AG09309 (cell line): ENCODE measurements around the gene ITGAV.

Experiments
- DNase-seq: peaks from one replicate; pipeline ENCODE4 v3.0.0-alpha.2; 2010; ENCODE audit warnings: low read depth
- H3K4me3 ChIP-seq: 2 replicates; pipeline ENCODE4 v1.5.1; 2011; ENCODE audit warnings: mild to moderate bottlenecking, low read depth, low read length, moderate library complexity; ENCODE audit not compliant: control insufficient read depth
- TF ChIP-seq, protein P1 (sequence below): IDR thresholded peaks from 2 replicates; pipeline ENCODE4 v1.5.1; 2011; ENCODE audit warnings: mild to moderate bottlenecking, low read depth, low read length, inconsistent platforms; ENCODE audit not compliant: insufficient read depth, control insufficient read depth; ENCODE audit errors: missing control alignments

ITGAV gene

DNA sequence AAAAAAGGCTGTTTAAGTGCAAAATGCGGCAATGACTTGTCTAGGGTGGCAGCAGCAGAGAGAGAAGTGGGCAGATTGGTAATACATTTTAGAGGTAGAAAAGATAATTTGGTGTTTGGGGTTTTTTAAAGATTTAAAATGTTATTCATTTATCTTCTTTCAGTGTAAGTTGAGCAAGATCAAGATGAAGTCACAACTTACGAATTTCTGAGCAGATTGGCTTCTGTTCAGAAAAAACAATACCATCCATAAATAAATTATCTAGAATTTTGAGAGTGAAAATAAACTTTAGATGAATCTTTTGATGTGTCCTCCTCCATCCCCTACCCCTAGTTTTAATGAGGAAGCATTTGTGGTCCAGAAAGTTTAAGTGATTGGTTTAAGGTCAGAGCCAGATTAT, 56.1 kb downstream of the ITGAV start:
- no peak for DNase-seq
- TF ChIP-seq, protein P1, sequence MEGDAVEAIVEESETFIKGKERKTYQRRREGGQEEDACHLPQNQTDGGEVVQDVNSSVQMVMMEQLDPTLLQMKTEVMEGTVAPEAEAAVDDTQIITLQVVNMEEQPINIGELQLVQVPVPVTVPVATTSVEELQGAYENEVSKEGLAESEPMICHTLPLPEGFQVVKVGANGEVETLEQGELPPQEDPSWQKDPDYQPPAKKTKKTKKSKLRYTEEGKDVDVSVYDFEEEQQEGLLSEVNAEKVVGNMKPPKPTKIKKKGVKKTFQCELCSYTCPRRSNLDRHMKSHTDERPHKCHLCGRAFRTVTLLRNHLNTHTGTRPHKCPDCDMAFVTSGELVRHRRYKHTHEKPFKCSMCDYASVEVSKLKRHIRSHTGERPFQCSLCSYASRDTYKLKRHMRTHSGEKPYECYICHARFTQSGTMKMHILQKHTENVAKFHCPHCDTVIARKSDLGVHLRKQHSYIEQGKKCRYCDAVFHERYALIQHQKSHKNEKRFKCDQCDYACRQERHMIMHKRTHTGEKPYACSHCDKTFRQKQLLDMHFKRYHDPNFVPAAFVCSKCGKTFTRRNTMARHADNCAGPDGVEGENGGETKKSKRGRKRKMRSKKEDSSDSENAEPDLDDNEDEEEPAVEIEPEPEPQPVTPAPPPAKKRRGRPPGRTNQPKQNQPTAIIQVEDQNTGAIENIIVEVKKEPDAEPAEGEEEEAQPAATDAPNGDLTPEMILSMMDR: no peak
- H3K4me3 ChIP-seq: no peak overlapping the region

DNA sequence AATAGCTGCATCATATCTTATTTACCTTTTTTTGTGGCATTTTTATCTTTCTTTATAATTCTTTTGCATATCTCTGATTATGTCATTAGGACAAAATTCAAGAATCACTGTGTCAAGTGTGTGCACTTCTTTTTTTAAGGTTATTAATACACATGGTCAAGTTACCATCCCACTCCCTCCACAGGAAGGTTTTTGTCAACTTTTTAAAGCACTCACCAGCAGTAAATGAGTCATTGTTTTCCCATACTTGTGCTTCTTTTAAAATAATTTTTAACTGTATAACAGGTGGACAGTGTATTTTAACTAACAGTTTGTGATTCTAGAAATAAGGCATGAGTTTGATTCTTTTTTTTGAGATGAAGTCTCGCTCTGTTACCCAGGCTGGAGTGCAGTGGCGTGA, 58.3 kb downstream of the ITGAV start:
- no peak for DNase-seq
- TF ChIP-seq, protein P1: no peak
- H3K4me3 ChIP-seq: no peak overlapping the region

DNA sequence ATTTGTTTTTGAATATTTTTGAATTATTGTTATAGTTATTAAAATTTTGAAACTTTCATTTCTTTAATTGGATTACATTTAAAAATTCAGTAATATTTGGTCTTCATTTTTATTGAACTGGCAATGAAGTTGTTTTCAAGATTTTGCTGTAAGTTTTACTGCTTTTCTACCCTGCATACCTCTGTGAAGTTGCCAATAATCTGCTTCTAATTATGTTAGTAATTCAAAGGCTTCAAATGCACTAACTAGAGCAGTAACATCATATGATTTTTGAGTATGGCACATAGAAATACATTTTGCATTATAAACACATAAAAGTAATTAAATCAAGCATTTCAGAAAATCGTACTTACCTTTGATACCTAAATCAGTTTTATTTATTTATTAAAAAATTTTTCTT, 63.7 kb downstream of the ITGAV start:
- peak; percentile 13 for DNase-seq
- TF ChIP-seq, protein P1: no peak
- H3K4me3 ChIP-seq: no peak overlapping the region

DNA sequence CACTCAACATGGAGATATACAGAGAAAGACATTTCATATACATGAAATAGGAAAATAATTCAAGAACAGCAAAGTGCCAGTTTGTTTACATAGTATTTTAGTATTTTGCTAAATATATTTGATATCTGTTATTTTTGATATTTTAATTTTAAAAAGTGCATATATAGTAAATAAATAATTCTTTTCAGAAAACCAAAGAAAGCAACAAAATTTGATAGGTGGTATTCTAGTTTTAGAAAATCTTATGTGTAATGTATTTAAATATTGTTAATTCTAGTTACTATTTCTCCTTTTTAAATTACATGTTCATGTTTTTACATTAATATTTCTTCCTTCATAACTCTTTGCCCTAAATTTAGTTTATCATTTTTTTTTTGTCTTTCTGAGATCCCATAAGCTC, 69.5 kb downstream of the ITGAV start:
- TF ChIP-seq, protein P1: no peak
- H3K4me3 ChIP-seq: no peak overlapping the region
- no peak for DNase-seq

DNA sequence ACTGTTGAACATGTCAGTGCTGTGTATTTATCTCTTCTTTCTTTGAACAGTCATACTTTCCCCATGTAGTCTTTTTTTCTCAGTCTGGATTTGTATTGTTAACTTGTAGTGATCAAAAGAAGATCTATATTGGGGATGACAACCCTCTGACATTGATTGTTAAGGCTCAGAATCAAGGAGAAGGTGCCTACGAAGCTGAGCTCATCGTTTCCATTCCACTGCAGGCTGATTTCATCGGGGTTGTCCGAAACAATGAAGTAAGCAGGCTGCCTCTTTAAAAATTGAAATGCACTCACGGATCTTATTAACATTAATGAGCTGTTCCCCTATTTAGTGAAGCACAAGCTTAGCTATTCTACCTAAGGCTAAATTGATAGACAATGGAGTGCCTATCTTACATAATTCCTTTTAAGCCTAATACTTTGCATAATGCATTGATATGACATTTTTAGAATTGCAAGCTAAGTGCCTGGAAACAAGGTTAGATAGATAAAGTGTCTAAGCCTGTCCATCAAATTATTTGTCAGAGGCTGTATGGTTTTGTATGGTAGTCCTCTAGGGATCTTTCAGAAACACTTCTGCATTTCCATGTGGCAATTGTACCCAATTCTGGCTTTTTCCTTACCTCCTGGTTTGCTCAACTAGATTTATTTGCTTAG, 74.7 kb downstream of the ITGAV start:
- no peak for DNase-seq
- TF ChIP-seq, protein P1: no peak
- no peak overlapping the region for H3K4me3 ChIP-seq

DNA sequence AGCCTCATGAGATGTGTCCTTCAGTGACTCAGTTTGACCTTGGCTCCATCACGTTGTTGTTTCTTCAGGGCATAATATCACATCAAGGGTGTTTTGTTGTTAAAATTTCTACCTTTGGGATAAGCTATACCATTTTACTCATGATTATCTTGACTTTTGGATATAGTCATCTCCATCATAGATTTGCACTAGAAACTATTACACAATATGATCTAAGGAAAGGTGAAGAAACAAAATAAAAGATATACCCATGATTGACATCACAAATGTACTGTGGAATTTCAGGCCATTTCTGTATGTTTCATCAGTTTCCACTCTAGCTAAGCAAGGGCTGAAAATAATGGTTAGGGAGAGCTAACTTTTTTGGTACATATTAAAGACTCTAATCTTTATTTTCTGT, 79.3 kb downstream of the ITGAV start:
- no peak overlapping the region for H3K4me3 ChIP-seq
- DNase-seq: no peak
- TF ChIP-seq, protein P1: no peak

DNA sequence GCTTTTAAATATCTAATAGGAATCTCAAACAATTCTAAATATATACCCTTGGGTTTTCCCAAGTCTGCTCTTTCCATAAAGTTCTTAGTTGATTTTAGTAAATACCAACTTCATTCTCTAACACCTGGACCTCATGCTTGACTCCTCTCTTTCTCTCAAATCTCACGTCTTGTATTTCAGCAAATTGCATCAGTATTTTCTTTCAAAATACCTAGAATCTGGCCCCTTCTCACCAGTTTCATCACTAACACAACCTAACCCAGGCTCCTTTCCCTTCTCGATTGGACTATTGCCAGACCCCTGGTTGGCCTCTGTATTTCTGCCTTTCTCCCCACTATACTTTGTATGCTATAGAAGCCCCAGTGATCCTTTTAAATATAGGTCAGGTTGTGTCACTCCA, 81.0 kb downstream of the ITGAV start:
- DNase-seq: no peak
- no peak overlapping the region for H3K4me3 ChIP-seq
- TF ChIP-seq, protein P1: no peak
